Measurements from ENCODE around the gene TNFRSF1B.

Gene TNFRSF1B

GRCh38 chr1:12202577-12202976 lies 35.8 kb downstream of the TNFRSF1B start:
- Mint-ChIP-seq H3K36me3 (ENCODE audit: low read depth) (no peaks in the 10 kb centered on the region), H3K4me1 (peaks cover 42% of the 10 kb centered on the region), H3K27ac (peak overlapping the region; percentile 55), H3K4me3 (no peak overlapping the region), H3K9me3 (no peaks in the 10 kb centered on the region), H3K27me3 (ENCODE audit: low read depth, poor library complexity) (peaks cover 14% of the 10 kb centered on the region)
- no peak for TF ChIP-seq CTCF (IDR thresholded peaks at IDR 0.05)
- no peak for DNase-seq

- H3K36me3 Mint-ChIP-seq (ENCODE audit: low read depth): no peaks in the 10 kb centered on the region
- no peak for TF ChIP-seq CTCF (IDR thresholded peaks at IDR 0.05)
- no peak overlapping the region for H3K27ac Mint-ChIP-seq
- no peak overlapping the region for H3K4me3 Mint-ChIP-seq
- DNase-seq: no peak
- no peaks in the 10 kb centered on the region for H3K9me3 Mint-ChIP-seq
- peaks cover 14% of the 10 kb centered on the region for H3K27me3 Mint-ChIP-seq (ENCODE audit: low read depth, poor library complexity)
- peaks cover 44% of the 10 kb centered on the region for H3K4me1 Mint-ChIP-seq
Observed at GRCh38 chr1:12203216-12204007, 36.6 kb downstream of the TNFRSF1B start.

GRCh38 chr1:12204140-12204539 lies 37.3 kb downstream of the TNFRSF1B start:
- H3K4me1 Mint-ChIP-seq: peaks cover 44% of the 10 kb centered on the region
- H3K9me3 Mint-ChIP-seq: no peaks in the 10 kb centered on the region
- H3K36me3 Mint-ChIP-seq (ENCODE audit: low read depth): no peaks in the 10 kb centered on the region
- H3K4me3 Mint-ChIP-seq: no peak overlapping the region
- TF ChIP-seq CTCF (IDR thresholded peaks at IDR 0.05): no peak
- DNase-seq: no peak
- peaks cover 14% of the 10 kb centered on the region for H3K27me3 Mint-ChIP-seq (ENCODE audit: low read depth, poor library complexity)
- H3K27ac Mint-ChIP-seq: no peak overlapping the region

GRCh38 chr1:12204754-12205658 lies 38.2 kb downstream of the TNFRSF1B start:
- TF ChIP-seq CTCF (IDR thresholded peaks at IDR 0.05): no peak
- Mint-ChIP-seq H3K27me3 (ENCODE audit: low read depth, poor library complexity) (peaks cover 14% of the 10 kb centered on the region), H3K36me3 (ENCODE audit: low read depth) (no peaks in the 10 kb centered on the region), H3K4me3 (no peak overlapping the region), H3K27ac (no peak overlapping the region), H3K4me1 (peaks cover 36% of the 10 kb centered on the region), H3K9me3 (no peaks in the 10 kb centered on the region)
- no peak for DNase-seq

- no peak overlapping the region for H3K4me3 Mint-ChIP-seq
Observed at GRCh38 chr1:12206238-12206637, 39.4 kb downstream of the TNFRSF1B start.

More at GRCh38 chr1:12206238-12206637, 39.4 kb downstream of the TNFRSF1B start:
- no peak for DNase-seq
- Mint-ChIP-seq H3K36me3 (ENCODE audit: low read depth) (no peaks in the 10 kb centered on the region), H3K27me3 (ENCODE audit: low read depth, poor library complexity) (peaks cover 11% of the 10 kb centered on the region), H3K27ac (no peak overlapping the region), H3K4me1 (peaks cover 30% of the 10 kb centered on the region), H3K9me3 (no peaks in the 10 kb centered on the region)
- no peak for TF ChIP-seq CTCF (IDR thresholded peaks at IDR 0.05)
